ENCODE results near the gene GLIS2. TPM values are rescaled to one million over a fixed set of nuclear protein-coding genes. Genes with fewer than 3 reads are reported as not detected.

Gene GLIS2
- total RNA-seq, 1 donor from 2014 or later = 17.4 TPM

GRCh38 chr16:4314532-4315185 lies 1.2 kb upstream of the GLIS2 start:
- no peak for DNase-seq (ENCODE audit: low read depth, low spot score)
- Mint-ChIP-seq H3K27ac (ENCODE audit: unreplicated experiment) (no peak overlapping the region), H3K36me3 (ENCODE audit: low read depth) (no peaks in the 10 kb centered on the region), H3K27me3 (ENCODE audit: low read depth) (peaks cover 11% of the 10 kb centered on the region), H3K4me1 (peaks cover 23% of the 10 kb centered on the region), H3K9me3 (no peaks in the 10 kb centered on the region), H3K4me3 (peak overlapping the region; percentile 92)
- no peak for TF ChIP-seq CTCF (conservative IDR thresholded peaks at IDR 0.05)

GRCh38 chr16:4316108-4316863 lies 419 bp downstream of the GLIS2 start:
- Mint-ChIP-seq H3K4me3 (peak overlapping the region; percentile 76), H3K4me1 (peaks cover 23% of the 10 kb centered on the region), H3K36me3 (ENCODE audit: low read depth) (no peaks in the 10 kb centered on the region), H3K27me3 (ENCODE audit: low read depth) (peaks cover 11% of the 10 kb centered on the region), H3K9me3 (no peaks in the 10 kb centered on the region), H3K27ac (ENCODE audit: unreplicated experiment) (no peak overlapping the region)
- no peak for TF ChIP-seq CTCF (conservative IDR thresholded peaks at IDR 0.05)
- DNase-seq (ENCODE audit: low read depth, low spot score) = no peak

- Mint-ChIP-seq H3K4me1 (peaks cover 23% of the 10 kb centered on the region), H3K27ac (ENCODE audit: unreplicated experiment) (no peak overlapping the region), H3K27me3 (ENCODE audit: low read depth) (peaks cover 11% of the 10 kb centered on the region), H3K4me3 (peak overlapping the region; percentile 76), H3K36me3 (ENCODE audit: low read depth) (no peaks in the 10 kb centered on the region), H3K9me3 (no peaks in the 10 kb centered on the region)
- no peak for TF ChIP-seq CTCF (conservative IDR thresholded peaks at IDR 0.05)
- no peak for DNase-seq (ENCODE audit: low read depth, low spot score)
These were observed 1.1 kb downstream of the GLIS2 start for GRCh38 chr16:4316864-4317531.

DNA sequence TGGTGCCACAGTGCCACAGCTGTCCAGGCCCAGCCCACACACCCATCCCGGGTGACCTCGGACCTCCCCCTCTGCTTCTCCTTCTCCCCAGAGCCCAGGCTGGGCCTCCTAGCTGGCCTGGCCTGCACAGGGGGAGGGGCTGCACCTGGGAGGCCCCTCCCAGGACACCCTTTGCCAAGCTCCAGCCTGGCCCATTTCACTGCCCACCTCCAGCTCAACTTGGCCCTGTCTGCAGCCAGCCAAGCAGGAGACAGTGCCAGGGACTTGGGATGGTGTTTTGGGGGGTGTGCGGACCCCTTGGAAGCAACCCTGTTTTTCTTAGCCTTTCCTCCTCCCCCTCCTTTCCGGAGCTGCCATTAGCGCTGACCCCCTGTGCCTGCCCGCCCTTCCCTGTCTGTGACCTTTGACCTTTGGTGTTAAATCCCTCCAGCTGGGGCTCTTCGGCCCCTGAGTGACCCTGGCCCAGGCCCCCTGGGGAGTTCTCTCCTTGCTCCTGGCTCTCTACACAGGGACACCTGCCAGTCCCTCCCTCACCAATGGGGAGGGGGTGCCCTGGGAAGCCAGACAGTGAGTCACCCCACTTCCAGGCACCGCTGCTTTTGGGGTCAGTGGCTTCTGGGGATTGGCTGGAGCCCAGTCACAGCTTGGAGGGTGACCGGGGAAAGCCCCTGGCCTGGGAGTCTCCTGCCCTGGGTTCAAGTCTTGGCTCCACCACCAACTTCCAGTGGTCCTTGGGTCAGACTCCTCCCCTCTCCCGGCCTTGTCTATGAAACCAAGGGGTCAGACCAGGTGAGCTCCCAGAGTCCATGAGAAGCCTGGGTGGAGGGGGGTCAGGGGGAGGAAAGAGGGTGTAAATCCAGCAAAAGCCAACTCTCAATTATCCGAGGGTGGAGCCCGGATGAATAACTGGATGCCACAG lies 1.9 kb downstream of the GLIS2 start:
- Mint-ChIP-seq H3K4me1 (peaks cover 23% of the 10 kb centered on the region), H3K9me3 (no peaks in the 10 kb centered on the region), H3K36me3 (ENCODE audit: low read depth) (no peaks in the 10 kb centered on the region), H3K27ac (ENCODE audit: unreplicated experiment) (peak overlapping the region; percentile 86), H3K27me3 (ENCODE audit: low read depth) (peaks cover 11% of the 10 kb centered on the region), H3K4me3 (peak overlapping the region; percentile 78)
- no peak for DNase-seq (ENCODE audit: low read depth, low spot score)
- no peak for TF ChIP-seq CTCF (conservative IDR thresholded peaks at IDR 0.05)

DNA sequence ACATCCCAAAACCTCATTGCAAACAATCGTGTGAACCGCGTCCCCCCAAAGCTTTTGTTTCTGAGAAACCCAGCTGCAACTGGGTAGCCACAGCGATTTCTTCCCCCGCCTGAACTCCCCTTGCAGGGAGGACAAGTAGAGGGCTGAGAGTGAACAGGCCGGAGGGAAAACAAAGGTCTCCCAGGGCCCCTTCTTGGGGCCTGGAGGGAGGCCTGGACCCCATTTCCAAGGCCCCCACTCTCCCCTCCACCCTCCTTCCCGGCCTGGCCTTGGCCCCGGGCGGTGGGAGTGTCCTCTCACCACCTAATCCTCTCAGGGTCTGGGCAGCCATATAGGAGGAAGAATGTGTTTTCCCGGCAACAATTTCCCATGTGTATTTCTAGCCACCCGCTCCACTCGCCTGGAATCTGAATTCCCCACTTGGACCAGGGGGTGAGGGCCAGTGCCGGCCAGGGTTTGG lies 2.6 kb downstream of the GLIS2 start:
- Mint-ChIP-seq H3K9me3 (no peaks in the 10 kb centered on the region), H3K4me1 (peaks cover 23% of the 10 kb centered on the region), H3K4me3 (peak overlapping the region; percentile 78), H3K27ac (ENCODE audit: unreplicated experiment) (peak overlapping the region; percentile 62), H3K27me3 (ENCODE audit: low read depth) (peaks cover 11% of the 10 kb centered on the region), H3K36me3 (ENCODE audit: low read depth) (no peaks in the 10 kb centered on the region)
- no peak for TF ChIP-seq CTCF (conservative IDR thresholded peaks at IDR 0.05)
- no peak for DNase-seq (ENCODE audit: low read depth, low spot score)

All from neural crest cell (in vitro differentiated cells).